GM18519 (cell line): ENCODE measurements around the gene GRM5.
A peak's percentile ranks its signal among the peaks of the same experiment; 100 is the strongest.

Source experiments
- ATAC-seq: cut with Tn5 transposase; IDR thresholded peaks from one replicate; pipeline ENCODE4 v1.9.1; 2021; ENCODE audit warnings: mild to moderate bottlenecking, moderate library complexity; ENCODE audit not compliant: unreplicated experiment, low FRiP score

GRM5 gene

DNA sequence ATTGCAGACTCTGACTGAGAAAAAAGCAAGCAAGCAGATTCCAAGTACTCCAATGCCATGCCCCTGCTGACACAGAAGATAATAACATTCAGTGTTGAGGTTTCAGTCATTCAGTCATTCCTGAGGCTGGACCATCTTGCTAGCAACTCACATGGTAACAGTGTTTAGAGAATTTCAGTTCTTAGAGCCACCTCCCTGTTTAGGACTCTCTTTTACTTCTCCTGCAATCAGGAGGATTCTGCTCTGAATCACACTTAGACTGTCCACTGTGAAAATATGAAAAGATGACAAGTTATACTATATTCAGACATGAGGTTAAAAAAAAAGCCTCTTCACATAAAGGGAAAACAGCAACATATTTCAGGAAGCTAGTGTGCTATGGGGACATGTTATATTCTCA, 544.4 kb downstream of the GRM5 start:
- no peak for ATAC-seq

DNA sequence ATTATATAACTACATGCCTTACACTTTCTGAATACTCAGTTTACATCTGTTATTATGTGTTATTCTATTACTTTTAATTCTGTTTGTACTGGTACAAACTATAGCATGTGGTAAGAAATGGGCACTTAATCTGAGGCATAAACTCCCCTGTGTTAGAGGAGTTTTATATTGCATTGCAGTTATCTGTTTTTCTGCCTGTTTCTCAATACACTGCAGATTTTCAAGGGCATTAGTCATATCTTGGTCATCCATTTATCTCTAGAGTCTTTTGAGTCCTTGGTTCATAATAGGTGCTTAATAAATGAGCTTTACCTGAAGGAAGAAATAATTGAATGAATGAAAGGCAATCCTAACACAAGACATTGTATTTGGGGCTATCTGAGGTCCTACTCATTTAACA, 545.4 kb downstream of the GRM5 start:
- ATAC-seq = no peak

DNA sequence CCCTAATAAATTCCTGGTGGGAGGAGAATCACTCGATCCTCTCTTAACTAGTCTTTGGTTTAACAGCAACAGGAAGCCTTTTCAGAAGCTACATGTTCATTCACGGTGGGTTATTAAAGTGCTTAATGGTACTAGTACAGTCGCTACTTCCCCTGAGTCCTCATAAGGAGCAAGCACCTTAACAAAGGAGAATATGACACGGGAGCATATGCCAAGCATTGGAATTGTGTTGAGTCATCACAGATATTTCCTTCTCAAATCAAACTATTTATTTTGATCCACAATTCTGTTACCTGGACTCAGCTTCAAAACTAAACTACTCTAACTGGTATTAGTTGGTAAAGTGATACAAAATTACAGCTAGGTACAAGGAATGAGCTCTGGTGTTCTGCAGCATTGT, 550.8 kb downstream of the GRM5 start:
- ATAC-seq = no peak

DNA sequence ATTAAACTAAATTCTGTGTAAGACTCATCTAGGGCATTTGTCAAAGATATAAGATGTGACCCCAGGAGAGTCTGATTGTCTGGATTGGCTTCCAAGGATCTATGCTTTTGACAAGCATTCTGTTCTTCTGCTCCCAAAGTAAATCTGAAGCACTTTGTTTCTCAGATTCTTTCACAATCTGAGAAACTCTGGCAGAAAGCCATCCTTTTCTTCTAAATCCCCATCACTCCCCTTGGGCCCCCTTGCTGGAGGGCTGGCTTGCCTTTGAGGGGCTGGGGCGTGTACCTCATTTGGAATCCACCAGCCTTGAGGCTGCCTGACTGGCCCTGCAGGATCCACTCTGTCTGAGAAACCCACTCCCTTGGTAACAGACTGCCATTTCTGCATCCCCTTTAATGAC, 554.8 kb downstream of the GRM5 start:
- ATAC-seq = no peak

DNA sequence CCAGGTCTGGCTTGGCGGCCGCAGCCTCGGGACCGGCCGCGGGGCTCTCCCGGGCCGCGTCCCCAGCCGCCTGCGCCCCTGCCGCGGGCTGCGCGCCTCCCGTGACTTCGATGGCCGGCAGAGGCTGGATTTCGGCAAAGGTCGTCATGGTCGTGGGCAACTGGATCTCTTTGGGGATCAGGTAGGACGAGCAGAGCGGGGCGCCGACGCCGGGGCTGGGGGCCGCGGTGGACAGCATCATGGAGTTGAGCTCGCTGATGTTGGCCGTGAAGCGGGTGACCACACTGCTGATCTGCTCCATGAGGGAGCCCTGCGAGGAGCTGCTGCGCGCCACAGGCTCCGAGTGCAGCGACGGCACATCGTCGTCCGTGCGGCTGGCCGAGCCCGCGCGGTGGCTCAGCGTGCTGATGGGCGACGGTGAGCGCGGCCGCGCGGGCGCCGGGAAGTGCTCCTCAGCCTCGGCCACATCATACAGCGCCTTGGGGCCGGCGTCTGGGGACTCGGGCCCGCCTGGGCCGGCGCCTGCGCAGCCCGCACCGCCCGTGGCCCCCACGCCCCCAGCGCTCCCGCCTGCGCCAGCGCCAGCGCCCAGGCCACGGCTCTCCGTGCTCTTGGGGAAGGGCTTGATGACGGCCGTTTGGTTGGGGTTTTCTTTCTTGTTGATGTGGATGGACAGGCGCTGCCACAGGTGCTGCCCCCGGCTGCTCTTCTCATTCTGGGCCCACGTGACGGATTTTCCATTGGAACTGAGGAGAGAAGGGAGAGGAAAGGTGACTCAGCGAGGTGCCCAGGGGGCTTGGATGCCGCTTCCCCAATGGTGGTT, 556.8 kb downstream of the GRM5 start:
- ATAC-seq = peak; percentile 49

DNA sequence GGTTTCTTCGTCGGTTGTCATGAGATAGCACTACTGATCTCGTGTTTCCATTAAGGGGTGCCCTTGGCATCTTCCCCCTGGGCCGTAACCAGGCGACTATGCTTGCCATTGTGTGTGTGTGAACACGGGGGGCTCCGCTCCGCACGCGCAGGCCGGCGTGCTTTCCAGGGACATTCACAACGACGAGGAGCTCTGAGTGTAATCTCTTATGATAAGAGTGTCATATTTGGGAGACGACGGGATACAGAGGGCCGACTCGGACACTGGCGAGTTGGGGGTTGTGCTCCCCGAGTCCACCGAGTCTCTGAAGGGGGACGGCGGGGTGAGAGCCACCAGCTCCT, 557.4 kb downstream of the GRM5 start:
- ATAC-seq = no peak

DNA sequence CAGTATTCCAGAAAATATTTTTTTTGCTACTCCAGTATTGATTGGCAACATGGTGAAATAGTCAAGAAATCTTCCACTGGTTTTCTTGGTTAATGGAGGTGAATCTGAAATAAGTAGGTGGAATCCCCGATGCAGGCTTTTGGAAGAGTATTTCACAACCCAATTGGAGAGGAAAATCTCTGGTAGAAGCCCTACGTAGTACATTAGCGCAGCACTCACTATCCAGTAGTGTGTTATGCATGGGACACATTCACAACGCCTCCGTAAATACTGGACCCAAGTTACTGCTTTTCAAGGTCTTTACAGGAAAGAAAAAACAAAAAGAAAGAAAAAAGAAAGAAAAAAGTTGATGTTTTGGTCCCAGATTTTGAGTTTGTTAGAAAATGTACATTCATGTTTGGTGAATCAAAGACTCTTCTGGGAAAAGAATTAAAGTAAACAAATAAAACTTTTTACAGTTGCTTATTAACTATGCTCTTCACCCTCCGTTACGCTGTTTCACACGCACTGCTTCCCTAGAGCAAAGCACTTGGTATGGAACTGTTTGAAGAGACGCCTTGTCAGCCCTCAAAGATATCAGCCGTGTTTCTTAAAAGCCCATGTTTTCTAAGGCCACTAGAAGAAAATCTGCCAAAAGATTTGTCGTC, 557.9 kb downstream of the GRM5 start:
- ATAC-seq = no peak

DNA sequence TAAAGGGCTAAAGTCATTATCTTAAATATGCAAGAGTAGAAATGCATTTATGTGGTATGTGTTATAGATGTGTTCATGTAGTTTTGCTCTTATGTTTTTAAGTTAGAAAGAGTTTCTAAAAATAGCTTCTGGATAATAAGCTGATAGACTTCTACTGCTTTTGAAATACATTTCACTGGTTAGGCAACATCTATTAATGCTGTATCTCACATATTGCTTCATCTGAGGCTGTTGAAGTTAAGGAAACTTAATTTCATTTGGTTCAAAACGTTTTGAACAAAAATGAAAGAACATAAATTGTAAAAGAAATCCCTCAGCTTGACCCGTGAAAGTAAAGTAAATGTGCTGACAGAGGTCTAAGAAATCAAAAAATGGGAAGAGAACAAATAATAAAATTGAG, 564.2 kb downstream of the GRM5 start:
- no peak for ATAC-seq

DNA sequence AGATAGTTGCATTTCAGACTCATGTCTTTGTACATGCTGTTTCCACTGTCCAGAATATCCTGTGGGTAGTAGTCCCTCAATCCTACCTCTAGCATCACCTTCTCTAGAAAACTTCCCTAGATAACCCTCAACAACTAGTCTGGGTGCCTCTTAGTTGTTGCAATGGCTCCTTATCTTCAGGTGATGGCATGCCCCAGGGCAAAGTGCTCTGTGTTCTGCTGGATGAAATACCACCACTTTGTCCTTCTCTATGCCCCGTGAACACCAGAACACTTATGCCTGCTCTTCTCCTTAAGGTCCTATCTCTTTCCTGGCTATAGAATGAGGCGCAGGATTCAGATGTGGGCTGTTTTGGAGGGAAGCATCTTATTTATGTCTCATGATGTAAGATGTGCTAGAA, 569.9 kb downstream of the GRM5 start:
- no peak for ATAC-seq

DNA sequence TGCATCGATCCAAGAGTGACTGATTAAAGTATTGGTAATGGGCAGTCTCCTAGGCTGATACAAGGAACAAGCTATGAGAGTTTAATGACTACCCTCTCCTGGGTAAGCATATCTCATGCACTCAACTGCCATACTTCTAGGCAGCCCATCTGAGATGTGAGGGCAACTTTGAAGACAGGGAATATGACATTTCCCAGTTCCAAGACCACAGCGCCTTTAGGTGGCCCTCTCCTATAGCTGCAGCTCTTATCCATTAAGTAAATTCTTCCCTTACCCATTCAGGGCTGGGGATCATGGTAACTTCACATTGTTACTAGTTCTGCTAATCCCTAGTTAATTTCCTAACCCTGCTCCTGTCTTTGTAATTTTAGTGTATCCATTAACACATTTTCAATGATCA, 570.9 kb downstream of the GRM5 start:
- ATAC-seq = no peak

DNA sequence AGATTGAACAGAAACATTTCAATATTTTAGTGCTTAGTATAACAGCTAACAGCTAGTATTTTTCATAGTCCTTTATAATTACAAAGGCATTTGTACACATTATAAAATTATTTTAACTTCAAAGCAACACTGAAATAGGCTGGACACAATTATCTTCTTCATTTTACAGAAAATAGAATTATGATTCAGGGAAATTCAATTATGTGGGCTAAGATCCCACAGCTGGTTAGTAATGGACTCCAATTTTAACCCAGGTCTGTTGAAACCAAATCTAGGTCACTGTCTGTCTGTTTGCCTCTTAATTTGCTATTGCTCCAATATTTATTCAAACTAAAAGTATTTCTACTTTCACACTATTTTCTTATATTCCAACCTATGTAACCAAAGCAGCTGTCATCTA, 574.1 kb downstream of the GRM5 start:
- no peak for ATAC-seq

DNA sequence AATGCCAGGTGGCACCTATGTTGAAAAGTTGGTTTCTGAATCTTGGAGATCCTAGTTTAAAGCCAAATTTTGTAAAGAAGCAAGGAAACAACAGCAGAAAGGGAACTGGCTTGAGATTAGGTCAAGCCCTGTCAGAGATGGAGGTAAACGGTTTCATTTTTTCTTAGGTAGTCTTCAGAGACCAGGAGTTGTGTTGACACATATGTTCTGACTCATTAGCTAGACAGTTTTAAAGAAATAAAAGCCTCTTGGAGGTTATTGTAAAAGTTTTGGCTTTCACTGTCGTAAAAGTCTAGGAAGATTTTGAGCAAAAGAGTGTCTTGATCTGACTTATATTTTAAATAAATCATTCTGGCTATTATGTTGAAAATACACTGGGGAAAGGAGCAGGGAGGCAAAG, 576.8 kb downstream of the GRM5 start:
- no peak for ATAC-seq

DNA sequence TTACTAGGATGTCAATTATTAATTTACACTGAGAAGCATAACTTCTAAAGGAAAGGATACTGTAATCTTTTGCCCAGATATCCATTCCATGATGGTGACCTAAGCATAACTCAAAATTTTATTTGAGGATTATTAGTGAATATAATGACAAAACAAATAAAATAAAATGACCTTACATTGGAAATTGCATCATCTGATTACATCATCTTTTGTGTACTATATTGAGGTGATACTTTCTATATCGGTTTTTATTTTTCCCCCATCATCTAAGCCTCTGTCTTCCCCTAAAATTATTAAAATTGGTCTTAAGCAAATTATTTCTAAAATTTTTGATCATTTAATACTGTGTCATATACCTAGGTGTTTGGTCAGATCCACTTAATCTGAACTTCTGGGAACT, 578.1 kb downstream of the GRM5 start:
- no peak for ATAC-seq

DNA sequence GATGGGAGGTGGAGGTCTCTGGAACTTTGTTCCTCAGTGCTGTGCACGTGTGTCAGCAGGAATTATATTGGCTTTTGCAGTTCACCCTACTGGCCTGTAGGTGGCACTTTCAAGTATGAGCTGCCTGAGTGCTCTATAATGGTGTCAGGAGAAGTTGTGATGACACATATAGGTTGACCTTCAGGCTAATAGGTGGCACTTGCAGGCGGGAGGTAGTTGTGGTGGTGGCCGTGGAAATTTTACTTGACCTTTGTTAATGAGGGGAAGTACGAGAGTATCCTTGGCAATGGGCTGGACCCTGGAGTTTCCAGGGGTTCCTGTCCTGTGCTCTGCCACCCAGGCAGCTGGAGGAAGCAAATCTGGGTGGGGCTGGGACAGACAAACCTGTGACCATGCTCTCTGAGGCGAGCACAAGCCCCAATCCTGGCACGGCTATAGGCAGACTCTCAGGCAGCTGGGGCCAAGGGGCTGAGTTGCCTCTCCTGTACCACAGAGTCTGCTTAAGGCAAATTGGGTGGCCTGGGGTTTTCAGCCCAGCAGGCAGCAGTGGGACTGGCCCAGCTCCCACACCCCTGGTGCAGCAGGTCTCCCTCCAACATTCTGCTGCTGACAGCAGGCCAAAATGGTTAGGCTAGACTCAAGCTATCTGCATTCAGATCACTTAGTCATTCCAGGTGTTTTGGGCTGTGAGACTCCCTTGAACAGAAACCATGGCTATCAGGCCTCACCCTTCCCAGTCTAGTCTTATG, 580.7 kb downstream of the GRM5 start:
- peak; percentile 74 for ATAC-seq

DNA sequence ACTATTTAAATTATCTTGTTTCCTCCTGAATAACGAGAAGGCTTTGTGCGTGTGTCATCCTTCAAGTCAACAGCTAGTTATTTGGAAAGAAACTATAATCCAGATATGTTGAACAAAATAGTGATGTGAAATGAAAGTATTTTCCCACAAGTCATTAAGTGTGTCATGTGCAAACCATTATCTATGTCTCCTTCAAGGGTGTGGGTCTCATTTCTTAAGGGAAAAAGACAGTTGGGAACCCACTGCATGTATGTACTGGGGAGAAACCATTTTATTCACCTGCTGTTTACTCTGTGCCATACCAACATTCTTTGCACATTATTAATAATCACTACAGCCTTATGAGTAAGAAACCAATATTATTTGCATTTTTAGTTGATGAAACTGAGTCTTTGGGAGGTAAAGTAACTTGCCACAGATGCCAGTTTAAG, 582.9 kb downstream of the GRM5 start:
- no peak for ATAC-seq

DNA sequence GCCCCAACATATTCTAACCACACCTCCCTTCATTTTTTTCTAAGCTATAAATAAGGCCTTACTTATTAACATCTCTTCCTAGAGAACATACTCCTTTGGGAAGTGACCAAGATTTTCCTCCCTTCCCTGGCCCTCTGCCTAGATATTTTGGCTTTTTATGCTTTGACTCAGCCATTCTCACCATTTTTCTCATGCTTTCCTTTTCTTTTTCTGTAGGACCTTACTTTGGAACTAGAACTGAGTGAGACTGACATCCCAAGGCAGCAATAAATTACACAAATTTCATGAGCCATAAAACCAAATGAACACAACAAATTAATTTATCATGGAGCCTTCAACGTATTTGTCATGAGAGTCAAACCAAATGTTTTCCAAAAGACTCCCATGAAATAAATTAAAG, 585.6 kb downstream of the GRM5 start:
- ATAC-seq = no peak

DNA sequence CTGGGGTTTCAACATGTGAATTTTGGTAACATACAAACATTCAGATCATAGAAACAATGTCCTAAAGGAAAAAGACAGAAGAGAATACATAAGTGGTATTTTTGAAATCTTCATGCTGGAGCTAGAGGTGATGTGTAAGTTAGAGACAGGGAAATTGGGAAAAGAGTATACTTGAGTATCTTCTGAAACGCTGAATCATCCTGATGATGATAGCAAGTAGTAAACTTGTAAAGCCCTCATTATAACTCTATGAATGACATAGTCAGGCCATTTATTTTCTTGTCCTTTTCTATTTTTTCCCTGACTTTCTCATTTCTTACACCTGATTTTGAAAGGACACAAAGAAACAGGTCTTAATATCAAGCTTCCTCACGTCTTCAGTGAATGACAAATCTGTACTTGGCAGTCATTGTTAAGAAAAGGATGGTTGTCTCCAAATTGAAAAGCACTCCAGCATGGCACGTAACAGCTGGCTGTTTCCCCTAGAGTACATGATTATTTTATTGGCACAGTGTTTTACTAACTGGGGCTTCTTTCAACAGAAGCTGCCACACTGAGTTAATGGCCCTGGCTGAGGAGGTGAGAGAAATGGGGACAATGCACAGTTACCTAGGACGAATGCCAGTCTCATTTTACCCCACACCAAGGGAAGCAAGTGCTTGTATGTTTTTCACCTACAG, 587.5 kb downstream of the GRM5 start:
- ATAC-seq = no peak

DNA sequence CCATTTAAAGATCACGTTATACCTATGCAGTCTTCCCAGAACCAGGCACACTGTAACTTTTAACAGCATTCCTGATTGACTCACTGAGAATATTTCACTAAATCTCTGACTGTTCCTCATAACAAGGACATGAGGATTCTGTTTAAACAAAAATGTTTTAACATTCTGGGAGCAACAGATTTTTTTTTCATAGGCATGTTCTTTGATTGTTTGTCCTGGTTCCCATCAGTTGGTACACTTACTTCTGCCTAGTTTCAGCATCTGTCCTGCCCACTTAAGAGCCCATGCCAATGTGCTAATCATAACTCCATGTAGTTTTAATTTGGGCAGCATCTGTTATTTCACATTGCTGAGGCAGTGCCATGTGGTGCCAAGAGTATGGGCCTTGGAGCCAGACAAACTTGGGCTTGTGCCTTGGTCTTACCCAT, 589.8 kb downstream of the GRM5 start:
- ATAC-seq = no peak

DNA sequence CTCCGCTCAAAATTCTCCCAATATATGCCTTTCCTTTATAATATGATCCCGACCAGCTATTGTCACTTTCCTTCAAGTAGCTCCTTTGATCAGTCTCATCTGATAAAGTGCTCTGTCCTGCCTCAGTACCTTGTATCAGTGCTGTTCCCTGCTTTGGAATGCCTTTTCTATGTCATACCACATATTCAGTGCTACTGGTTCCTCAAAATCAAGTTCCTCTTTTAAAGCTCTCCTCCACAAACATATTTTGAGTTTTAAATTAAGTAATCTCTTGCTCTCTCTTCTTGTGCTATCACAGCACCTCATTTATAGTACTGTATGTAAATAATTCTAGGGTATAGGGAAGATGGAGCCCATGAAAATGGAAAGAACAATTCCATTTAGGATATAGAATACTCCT, 591.1 kb downstream of the GRM5 start:
- ATAC-seq = no peak

DNA sequence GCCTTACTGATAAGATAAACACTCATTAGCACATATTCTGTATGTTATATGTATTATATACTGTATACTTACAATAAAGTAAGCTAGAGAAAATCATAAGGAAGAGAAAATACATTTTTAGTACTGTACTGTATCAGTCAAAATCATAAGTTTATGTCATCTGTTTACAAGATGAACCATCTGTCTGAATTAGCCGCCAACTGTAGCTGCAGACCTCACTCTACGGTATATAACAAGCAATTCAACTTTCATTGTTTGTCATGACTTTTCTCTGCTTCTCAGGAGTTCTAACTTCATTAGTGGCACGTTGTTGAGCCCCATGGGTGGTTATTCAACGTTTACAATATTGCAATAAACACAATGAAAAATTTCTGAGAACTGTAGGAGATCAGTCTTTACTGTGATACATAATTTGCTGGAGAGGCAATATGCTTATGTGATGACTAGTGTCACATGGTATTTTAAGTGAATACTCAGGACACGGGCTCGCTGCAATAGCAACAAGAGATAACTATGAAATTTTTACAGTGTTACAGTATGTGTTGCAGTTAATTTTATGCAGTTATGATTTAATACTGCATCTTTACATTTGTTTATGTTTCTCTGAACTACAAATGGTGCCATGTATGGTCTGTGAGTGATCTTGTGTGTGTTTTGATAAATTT, 596.1 kb downstream of the GRM5 start:
- no peak for ATAC-seq

DNA sequence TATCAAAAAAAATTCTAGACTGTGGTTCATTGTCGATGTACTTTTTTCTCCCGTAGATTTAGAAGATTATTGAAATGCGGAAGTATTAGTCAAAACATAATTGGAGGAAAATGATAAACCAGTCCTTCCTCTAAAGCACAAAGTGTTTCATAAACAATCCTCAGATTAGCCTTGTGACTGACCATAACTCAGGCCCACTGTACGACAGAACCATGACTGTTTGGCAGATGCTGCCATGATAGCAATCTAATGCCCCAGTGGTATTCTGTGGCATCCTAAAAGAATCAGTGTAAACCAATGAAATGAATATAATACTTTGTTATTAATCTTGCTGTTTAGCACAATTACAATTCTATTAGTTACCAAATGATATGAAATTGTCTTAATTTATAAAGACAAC, 601.3 kb downstream of the GRM5 start:
- no peak for ATAC-seq
